Fibroblast of skin of abdomen (primary cell): Measurements from ENCODE around the gene LAMA3.

Source experiments
- DNase-seq: peaks from one replicate; pipeline ENCODE4 v3.0.0-alpha.2; 2013

LAMA3 gene

DNA sequence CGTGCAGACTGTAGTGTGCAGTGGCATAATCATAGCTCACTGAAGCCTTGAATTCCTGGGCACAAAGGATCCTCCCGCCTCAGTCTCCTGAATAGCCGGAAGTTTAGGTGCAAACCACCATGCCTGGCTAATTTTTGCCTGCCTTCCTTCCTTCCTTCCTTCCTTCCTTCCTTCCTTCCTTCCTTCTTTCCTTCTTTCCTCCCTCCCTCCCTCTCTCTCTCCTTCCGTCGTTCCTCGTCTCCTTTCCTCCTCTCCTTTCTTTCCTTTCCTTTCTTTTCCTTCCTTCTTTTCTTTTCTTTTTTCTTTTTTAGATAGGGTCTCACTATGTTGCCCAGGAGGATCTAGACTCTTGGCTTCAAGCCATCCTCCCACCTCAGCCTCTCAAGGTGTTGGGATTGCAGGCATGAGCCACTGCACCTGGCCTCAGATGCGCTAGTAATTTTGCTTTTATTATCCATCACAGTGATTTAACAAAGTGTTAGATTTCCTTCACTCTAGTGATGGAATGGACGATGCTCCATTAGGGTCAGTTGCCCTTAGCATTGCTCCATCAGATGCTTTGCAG is 20.0 kb upstream of the LAMA3 start:
- no peak for DNase-seq

DNA sequence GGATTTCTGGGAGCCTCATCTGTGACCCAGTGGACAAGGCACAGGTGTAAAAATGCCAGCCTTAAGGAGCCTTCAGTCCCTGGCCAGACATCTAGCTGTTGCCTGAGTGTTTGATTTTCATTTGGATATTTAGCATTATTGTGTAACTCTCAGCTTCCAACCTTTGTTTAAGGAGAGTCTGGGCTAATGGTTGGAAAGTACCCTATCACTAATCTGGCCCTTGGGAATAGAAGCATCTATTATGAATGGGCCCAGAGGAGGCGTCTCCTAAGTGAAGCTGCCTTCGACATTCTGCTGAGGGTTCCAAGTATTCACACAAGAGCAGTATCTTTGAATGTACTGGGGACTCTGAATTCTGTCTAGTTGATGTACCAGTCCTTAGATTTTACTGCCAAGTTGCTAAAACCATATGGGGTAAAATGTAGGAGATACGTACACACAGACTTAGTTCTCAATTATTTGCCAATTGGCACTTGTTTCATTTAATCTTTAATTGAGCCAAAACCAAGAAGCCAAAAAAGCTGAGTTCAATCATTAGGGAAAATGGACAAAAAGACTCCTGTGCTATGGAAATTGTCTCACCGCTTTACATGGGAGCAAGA is 19.3 kb upstream of the LAMA3 start:
- no peak for DNase-seq

DNA sequence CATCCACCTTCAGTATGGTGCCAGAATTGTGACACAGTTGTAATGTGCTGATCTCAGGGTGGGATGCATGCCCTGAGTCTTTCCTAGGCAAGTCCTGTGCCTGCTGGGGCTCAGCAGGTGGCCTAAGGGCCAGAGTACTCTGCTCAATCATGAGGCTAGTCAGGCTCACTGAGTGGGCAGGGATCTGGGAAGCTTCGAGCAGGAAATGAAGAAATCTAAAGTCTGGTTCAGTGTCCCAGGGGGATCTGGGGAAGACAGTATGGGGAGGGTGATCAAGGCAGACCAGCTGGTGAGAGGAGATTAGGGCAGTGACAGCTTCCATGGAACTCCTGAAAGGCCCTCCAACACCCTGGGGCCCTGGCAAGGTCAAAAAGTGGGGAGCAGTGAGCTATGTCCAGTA is 17.7 kb upstream of the LAMA3 start:
- DNase-seq = no peak

DNA sequence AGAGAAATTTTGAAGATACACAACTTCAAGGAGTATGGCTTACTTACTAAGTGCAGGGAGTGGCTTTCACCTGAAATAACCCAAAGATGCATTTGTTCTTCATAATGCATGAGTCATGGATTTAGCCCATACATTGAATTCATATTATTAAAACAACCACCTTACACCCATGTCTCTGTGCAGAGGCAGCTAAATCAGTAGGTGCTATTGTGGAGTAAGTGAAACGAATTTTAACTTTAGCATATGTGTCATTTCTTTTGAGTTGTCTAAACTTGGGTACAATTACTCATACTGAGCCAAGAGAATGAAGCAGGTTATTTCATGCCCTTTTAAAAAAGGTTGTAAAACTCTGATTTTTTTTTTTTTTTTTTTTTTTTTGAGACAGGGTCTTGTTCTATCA is 15.5 kb upstream of the LAMA3 start:
- no peak for DNase-seq

DNA sequence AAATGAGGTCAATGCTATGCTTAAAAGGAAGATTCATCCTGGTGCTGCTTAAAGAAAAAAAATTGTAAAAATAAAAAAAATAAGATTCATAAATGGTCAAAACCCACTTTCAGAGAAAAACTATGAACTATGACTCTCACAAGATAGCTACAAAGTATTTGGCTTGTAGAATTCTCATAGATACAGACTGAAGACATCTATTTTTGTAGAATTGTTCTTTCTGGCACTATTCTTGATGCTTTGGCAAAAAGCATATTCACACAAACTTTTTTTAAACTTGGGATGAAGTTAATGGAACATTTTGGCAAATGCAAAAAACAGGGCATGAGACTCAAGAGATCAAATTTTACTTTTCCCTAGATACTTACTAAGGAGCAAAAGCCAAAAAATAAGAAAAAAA is 14.0 kb upstream of the LAMA3 start:
- no peak for DNase-seq

DNA sequence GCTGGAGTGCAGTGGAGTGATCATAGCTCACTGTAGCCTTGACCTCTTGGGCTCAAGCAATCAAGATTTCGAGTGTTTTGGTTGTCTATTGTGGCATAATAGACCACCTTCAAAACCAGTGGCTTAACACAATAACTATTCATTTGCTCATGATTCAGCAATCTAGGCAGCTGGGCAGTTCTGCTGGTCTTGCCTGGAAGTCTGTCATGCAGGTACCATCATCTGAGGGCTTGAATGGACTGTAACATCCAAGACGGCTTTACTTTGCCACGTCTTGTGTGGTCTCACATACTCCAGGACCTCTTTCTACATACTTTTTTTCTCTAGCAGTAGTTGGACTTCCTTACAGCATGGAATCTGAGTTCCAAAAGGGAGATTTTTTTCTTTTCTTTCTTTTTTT is 13.4 kb upstream of the LAMA3 start:
- no peak for DNase-seq

DNA sequence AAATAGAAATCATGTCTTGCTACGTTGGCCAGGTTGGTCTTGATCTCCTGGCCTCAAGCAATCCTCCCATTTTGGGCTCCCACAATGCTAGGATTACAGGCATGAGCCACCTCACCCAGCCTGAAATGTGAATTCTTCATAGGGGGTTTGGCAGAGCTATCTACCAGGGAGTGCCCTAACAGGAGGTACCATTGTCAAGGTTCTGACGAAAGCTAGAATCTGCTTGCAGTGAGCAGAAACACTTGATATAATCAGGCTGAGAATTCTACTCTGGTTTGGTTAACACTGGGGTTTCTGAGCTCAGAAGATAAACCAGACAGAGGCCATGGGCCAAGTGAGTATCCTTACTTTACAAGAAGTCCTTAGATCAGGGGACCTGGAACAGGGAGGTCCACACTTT is 7.2 kb upstream of the LAMA3 start:
- no peak for DNase-seq

DNA sequence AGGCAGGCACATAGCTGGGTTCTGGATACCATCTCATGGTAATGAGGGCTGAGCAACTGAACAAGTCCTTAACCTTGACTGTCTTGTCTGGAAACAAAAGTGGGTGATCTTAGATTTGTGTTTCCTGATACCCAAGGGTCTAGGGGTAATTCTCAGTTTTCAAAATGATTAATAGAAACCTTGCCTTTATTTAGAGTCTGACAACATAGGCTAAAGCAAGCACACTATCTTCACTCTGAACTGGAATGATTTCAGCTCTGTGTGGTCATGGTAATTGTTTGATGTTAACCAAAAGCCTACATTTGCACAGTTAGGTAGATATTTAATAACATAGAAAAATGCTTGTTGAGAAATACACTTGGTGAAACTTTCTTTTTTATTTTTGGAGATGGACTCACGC is 6.8 kb upstream of the LAMA3 start:
- DNase-seq = no peak

DNA sequence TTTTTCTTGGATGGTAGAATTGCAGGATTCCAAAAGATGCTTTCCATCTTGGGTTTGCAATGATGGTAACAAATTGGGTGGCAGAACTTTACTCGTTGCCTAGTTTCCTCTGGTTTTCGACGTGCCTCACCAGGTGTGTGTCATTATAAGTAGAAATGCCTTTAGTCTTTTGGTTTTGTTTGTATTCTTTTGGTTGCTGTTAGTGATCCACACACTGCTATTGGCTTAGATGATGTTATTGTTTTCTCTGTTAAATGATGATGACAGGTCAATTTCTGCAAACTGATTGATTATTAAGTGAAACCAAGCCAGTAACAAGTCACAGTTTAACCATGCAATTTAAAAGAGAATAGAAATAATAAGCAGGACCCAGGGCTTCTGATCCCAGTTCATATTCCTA is 6.1 kb upstream of the LAMA3 start:
- no peak for DNase-seq

DNA sequence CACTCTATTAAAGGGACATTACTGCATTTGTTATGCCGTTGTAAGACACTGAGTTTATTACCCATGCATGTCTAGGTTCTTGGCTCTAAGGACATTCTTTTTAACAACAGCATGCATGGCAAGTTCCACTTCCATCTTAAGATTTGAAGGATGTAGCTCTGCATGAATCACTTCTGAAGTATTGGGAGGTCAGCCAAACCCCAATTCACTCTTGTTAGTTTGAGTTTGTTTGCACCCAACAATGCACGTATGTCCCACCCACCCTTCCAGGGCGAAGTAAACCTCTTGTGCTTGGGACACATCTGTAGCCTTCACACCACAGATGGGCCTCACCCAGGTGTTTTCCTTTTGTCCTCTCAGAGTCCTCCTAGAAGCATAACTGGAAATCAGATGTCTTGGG is 5.6 kb upstream of the LAMA3 start:
- DNase-seq = no peak

DNA sequence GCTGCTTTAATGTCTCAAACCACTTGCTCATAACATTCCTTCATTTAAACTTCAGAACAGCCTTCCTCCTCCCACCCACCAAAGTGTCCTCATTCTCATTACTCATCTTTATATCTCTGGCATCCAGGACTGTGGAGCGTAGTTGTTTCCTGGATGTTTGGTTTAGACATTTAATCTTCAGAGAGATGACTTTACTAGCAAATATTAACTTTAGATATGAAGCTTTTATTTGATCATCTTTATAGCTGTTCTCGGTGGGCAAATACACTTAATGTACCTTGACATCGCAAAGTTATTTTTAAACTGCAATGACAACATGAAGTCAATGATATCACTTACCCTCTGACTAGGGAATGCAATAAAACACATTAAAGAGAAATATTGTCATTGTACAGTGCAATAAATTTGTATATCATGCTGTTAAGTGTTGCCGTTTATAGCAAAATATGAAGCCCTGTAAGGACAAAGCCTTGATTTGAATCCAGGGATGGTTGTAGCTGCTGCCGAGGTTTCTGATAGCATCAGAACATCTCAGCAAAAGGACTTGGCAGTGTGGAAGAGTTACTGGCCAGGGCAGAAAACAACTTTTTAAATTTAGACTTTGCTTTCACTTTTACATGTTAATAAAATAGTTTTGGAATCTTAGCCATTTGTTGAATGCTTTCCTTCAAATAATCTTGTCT is 4.6 kb upstream of the LAMA3 start:
- peak; percentile 13 for DNase-seq

DNA sequence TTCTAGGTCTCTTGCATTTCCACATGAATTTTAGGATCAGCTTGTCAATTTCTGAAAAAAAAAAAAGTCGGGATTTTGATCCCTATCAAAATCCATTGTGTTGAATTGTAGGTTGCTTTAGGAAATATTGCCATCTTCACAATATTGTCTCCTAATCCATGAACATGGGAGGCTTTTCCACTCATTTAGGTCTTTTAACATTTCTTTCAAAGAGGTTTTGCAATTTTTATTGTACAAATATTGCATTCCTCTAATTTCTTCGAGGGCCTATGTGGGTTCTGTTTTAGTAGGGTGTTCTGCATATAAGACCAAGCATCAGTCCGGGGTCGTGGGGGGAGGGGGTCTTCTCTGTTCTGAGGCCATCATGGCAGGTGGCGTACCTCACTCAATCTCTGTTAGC is 725 bp upstream of the LAMA3 start:
- DNase-seq = no peak

DNA sequence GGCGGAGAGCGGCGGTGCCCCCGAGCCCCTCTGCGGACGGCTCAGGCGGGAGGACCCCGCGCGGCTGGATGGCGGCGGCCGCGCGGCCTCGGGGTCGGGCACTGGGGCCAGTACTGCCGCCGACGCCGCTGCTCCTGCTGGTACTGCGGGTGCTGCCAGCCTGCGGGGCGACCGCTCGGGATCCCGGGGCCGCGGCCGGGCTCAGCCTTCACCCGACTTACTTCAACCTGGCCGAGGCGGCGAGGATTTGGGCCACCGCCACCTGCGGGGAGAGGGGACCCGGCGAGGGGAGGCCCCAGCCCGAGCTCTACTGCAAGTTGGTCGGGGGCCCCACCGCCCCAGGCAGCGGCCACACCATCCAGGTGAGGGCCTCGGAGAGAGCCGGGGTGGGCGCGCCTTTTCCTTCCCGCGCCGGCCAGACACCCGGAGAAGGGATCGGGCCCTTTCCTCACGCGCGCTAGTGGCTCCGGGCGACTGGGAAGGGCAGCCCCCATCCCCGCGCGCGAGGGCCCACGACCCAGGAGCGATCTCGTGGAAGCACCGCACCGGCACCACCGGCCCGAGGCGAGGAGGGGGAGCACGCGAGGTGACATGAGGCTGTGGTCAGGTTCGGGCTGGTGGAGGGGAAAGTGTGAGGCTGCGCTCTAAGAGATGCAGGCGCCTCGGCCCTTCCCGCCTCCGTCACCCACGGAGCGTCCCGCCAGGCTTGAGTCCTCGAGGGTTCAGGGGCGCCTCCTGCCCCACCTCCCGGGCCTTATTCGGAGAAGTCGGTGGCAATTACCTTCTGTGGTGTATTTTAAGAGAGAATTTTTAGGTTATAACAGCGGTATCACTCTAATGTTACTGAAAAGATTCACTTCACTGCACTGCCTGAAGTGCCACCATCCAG is 607 bp downstream of the LAMA3 start:
- DNase-seq = no peak

DNA sequence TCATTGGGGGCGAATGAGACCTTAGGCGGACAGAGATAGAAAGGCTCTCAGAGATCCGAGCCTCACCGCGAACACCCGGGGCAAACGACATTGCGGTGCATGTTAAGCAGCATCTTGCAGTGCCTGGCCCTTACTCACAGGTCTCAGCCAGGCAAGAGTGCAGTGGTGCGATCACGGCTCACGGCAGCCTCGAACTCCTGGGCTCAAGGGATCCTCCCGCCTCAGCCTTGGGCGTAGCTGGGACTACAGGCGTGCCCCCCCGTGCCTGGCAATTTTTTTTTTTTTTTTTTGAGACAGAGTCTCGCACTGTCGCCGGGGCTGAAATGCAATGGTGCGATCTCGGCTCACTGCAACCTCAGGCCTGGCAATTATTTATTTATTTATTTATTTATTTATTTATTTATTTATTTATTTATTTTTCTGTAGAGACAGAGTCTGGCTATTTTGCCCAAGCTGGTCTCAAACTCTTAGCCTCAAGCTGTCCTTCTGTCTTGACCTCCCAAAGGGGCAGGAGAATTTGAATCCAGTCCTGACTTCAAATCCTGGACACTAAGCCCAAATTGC is 1.3 kb downstream of the LAMA3 start:
- DNase-seq = no peak

DNA sequence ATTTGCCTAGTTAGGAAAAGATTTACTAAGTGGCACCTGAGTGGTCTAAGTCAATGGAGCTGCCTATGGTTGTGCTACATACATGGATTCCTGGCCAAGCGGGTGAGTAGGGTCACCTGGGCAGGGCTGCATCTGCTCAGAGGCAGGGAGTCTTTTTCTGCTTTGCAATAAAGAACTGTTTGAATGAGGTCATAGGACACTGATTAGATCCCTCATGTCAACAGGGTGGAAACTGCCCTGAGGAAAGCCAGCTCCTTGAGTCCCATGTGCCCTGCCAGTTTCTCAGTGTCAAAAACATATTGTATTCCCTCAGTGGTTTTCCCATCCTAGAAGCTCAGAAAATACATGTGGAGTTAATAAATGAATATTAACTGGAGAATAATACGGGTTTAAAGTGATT is 4.6 kb downstream of the LAMA3 start:
- no peak for DNase-seq

DNA sequence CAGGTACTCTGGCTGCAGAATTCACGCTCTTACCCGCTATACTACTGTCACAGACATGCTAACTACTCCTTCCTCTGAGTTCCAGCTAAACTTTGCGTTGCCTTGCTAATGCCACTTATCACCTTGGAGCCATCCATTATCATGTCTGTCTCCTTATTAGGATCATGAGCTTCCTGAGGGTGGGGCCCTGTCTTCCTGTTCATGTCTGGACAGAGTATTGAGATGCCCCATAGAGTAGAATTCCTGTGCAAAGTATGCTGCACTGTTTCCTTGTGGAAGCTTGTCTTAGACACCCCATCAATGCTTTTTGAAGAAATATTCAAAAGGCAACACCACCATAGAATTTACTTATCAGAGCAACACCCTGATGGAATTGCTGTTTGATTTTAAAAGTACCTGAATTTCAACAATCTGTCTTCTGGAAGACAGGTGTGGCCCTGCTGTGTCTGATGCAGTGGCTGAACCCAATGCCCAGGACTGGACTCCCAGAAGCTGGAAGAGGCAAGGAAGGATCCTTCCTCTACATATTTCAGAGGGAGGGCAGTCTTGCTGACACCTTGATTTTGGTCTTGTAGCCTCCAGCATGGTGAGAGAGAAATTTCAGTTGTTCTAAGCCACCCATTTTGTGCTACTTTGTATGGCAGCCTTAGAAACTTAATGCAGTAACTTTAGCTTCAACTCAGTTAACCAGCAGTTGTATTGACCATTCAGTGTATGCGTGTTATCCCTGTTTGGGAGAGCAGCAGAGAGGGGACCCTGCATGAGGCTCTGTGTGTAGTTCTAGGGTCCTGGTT is 5.6 kb downstream of the LAMA3 start:
- DNase-seq = no peak

DNA sequence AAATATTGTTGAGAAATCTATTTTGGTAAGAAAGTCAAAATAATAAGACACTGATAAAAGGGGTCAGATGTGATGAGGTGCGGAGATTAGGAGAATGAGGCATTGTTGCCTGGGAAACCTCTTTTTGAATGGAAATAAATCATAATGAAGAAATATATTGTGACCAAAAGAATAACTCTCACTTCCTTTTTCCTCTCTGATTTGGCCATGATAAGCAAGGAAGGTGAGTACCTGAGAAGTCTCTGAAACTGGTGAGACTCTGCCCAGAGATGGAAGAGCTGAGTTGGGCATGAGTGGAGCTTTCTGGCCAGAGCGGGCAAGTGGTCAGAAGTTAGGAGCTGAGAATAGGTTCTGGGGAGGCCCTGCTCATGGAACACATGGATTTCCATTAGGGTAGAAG is 11.8 kb downstream of the LAMA3 start:
- DNase-seq = no peak

DNA sequence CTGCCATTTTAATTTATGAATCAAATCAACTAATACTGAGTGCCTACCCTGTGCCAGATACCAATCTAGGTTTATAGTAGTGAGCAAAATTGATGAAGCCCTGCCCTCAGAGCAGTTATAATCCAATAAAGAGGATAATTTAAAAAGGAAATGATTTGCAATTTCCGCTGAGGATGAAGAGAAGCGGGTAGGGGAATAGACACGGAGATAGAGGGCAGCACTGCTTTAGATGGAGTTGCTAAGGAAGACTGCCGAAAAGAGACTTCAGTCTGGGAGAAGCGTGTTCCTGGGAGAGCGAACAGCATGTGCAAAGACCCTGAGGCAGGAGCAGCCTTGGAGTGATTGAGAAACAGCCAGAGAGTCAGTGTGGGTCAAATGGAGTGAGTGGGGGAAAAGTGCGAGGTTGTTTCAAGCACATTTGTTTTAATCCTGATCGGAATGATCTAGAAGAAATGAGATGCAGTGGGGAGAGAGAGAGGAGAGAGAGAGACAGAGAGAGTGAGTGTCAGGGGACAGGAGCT is 12.4 kb downstream of the LAMA3 start:
- no peak for DNase-seq

DNA sequence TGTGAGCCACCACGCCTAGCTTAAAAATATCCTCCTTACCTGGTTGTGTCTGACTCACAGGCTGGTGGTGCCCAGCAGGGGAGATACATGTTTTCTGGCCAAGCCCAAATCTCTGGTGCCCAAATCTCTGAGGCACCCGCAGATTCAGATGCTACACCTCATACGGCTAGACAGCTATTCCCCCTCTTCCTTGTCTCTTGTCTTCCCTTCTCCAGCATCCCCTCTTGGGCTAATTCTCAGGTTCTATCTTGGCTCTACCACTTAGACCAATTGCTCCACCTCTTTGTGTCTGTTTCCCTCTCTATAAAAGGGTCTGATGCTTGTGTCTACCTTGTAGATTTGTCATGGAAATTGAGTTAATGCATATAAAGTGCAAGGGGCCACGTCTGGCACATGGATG is 13.4 kb downstream of the LAMA3 start:
- DNase-seq = no peak

DNA sequence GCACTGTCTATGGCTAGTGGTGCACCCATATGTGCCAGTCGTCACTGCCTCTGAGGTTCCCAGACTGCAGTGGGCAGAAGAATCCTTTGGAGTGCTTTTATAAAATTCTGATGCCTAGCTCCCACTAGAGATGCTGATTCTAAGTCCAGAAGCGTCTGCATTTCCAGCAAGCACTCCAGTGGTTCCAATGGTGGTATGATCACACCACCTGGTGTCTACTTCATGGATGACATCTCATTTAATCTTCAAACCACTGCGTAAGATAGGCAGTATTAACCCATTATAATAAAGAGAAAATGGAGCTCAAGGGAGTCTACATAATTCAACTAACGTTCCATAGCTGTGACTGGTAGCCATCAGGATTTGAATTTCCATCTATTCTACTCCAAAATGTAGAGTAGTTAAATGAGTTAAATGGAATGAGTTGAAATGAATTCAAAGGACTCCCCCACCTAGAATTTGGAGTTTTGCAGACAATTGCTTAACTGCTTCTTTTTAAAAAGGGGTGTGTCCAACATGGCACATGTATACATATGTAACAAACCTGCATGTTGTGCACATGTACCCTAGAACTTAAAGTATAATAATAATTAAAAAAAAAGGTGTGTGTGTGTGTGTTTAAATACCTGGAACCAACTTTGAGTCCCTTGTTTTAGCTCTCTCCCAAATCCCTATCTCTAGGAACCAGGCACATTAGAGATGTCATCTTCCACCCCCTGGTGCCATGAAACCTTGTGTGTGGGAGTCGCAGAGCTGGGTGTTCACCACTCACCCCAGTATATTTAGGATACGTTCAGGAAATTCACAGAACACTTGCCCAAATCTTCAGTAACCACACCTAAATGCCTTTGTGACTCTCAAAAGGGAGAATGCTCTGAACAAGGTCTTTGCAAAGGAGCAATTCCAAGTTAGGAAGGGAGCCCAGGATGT is 14.1 kb downstream of the LAMA3 start:
- DNase-seq = peak; percentile 65

DNA sequence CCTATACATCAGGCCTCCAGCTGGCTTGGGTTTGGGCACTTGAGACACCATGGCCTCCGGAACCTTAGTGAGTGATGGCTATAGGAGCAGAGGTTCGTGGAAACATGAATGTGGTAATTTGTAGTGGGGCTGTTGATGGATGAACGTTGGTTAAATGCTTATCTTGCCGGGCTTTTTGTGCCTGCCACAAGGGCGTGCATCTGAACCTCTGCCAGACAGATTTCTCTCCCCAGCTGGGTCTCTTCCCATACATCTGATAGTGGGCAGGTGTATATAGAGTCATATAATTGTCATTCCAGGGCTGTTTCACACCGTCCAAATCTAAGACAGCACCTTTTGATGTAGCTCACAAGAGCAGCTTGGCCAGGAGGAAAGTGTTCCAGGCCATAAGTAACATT is 14.7 kb downstream of the LAMA3 start:
- no peak for DNase-seq
